ENCODE data around the gene MB21D2.

Gene MB21D2

GRCh38 chr3:192843723-192844485, 73.8 kb downstream of the MB21D2 start:
- Histone ChIP-seq H3K36me3 (no peaks in the 10 kb centered on the region), H3K27ac (no peak overlapping the region), H3K4me1 (ENCODE audit: control insufficient read depth in 1 of 2, insufficient read depth in 1 of 2, low read depth in 1 of 2, low read length in 1 of 2) (no peaks in the 10 kb centered on the region), H3K27me3 (no peaks in the 10 kb centered on the region), H3K9me3 (no peaks in the 10 kb centered on the region), H3K4me3 (ENCODE audit: low read depth in 1 of 2, low read length in 1 of 2) (no peak overlapping the region)
- TF ChIP-seq CTCF (IDR thresholded peaks at IDR 0.05), result no peak

- no peak for TF ChIP-seq CTCF (IDR thresholded peaks at IDR 0.05)
- H3K4me1 ChIP-seq (ENCODE audit: control insufficient read depth in 1 of 2, insufficient read depth in 1 of 2, low read depth in 1 of 2, low read length in 1 of 2), result no peaks in the 10 kb centered on the region
Measured at GRCh38 chr3:192843119-192843518, 74.5 kb downstream of the MB21D2 start.

GRCh38 chr3:192842711-192843110, 74.9 kb downstream of the MB21D2 start:
- Histone ChIP-seq H3K4me3 (ENCODE audit: low read depth in 1 of 2, low read length in 1 of 2) (no peak overlapping the region), H3K36me3 (no peaks in the 10 kb centered on the region), H3K9me3 (no peaks in the 10 kb centered on the region), H3K27me3 (no peaks in the 10 kb centered on the region), H3K27ac (no peak overlapping the region), H3K4me1 (ENCODE audit: control insufficient read depth in 1 of 2, insufficient read depth in 1 of 2, low read depth in 1 of 2, low read length in 1 of 2) (no peaks in the 10 kb centered on the region)
- TF ChIP-seq CTCF (IDR thresholded peaks at IDR 0.05), result no peak

More at GRCh38 chr3:192843119-192843518, 74.5 kb downstream of the MB21D2 start:
- Histone ChIP-seq H3K36me3 (no peaks in the 10 kb centered on the region), H3K27me3 (no peaks in the 10 kb centered on the region), H3K4me3 (ENCODE audit: low read depth in 1 of 2, low read length in 1 of 2) (no peak overlapping the region), H3K9me3 (no peaks in the 10 kb centered on the region), H3K27ac (no peak overlapping the region)

GRCh38 chr3:192842138-192842537, 75.5 kb downstream of the MB21D2 start:
- no peak for TF ChIP-seq CTCF (IDR thresholded peaks at IDR 0.05)
- Histone ChIP-seq H3K4me3 (ENCODE audit: low read depth in 1 of 2, low read length in 1 of 2) (no peak overlapping the region), H3K9me3 (no peaks in the 10 kb centered on the region), H3K27me3 (no peaks in the 10 kb centered on the region), H3K36me3 (no peaks in the 10 kb centered on the region), H3K4me1 (ENCODE audit: control insufficient read depth in 1 of 2, insufficient read depth in 1 of 2, low read depth in 1 of 2, low read length in 1 of 2) (no peaks in the 10 kb centered on the region), H3K27ac (no peak overlapping the region)

GRCh38 chr3:192841428-192841827, 76.2 kb downstream of the MB21D2 start:
- no peaks in the 10 kb centered on the region for H3K27me3 ChIP-seq
- TF ChIP-seq CTCF (IDR thresholded peaks at IDR 0.05), result no peak

More at GRCh38 chr3:192841428-192841827, 76.2 kb downstream of the MB21D2 start:
- no peak overlapping the region for H3K27ac ChIP-seq
- no peaks in the 10 kb centered on the region for H3K4me1 ChIP-seq (ENCODE audit: control insufficient read depth in 1 of 2, insufficient read depth in 1 of 2, low read depth in 1 of 2, low read length in 1 of 2)
- no peak overlapping the region for H3K4me3 ChIP-seq (ENCODE audit: low read depth in 1 of 2, low read length in 1 of 2)
- H3K36me3 ChIP-seq, result no peaks in the 10 kb centered on the region
- H3K9me3 ChIP-seq, result no peaks in the 10 kb centered on the region

All from neutrophil (primary cell).